ENCODE results near the gene SPDYE5.

Gene SPDYE5

DNA sequence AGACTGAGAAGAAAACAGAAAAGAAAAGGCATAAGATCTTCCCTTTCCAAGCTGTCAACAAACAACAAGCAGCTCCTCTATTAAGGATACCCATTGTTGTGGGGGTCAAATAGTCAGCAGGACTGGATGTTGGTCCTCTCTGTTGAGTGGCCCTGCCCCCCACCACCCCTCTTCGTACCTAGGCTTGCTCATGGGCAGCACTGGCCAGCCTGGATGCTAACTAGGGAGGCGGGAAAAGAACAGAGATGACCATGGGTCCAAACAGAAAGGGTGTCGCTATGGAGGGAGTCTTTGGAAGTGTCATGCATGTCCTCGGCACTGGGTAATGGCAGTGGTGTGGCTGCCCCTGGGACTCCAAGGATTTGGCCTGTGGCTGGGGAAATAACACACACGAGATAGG, 45.6 kb downstream of the SPDYE5 start:
- DNase-seq: no peak

DNA sequence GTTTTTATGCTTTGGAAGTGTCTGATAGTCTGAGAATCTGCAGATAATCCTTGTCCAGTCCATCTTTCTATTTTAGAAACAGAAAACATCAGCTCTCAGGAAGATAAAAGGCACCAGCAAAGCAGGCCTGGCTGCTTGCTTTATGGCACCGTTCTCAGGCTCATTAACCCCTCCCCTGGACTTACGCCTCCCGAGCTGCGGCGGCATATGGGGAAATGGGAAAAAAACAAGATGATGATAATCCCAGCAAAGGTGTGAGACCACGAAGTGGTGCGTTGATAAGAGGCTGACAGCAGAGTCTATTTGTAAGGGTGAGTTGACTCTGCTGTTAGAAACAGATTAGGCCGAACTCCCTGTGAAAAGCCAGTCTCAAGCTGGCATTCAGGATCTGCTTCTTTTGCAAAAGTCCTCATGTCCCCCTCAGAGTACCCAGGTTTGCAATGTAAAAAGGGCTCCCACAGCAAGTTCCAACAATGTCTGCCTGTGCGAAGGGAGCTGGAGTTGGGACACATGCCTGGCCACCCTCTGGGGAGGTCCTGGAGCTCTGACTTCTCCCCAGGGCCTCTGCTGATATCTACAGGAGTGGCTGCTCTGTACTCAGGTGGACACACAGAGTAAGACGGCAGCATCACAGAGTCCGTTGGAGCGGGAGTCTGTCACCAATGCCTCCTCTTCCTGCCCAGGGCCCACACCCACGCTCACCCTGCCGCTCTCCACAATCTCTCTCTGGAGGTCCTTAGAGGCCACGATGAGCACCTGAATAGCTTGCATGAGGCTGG, 54.3 kb downstream of the SPDYE5 start:
- DNase-seq: no peak
